Measurements from ENCODE around the gene GPATCH2L.

Gene GPATCH2L

DNA sequence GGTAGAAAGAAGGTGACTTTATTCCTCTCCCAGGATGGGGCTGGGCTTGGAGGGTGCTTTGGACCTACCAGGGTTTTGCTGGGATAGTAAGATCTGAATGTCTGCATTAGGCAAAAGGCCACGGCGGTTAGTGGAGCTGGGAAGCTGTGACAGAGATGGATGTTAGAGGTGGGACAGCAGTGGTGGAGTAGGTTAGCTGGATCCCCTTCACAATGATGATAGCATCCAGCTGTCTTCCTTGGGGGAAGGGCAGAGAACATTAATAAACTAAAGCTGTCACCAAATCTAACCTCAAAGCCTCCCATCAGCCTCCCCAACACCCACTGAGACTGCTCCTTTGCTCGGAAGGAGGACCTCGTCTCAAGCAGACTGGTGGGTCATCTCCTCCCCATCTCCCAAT is 104.8 kb downstream of the GPATCH2L start:
- TF ChIP-seq, protein P1, sequence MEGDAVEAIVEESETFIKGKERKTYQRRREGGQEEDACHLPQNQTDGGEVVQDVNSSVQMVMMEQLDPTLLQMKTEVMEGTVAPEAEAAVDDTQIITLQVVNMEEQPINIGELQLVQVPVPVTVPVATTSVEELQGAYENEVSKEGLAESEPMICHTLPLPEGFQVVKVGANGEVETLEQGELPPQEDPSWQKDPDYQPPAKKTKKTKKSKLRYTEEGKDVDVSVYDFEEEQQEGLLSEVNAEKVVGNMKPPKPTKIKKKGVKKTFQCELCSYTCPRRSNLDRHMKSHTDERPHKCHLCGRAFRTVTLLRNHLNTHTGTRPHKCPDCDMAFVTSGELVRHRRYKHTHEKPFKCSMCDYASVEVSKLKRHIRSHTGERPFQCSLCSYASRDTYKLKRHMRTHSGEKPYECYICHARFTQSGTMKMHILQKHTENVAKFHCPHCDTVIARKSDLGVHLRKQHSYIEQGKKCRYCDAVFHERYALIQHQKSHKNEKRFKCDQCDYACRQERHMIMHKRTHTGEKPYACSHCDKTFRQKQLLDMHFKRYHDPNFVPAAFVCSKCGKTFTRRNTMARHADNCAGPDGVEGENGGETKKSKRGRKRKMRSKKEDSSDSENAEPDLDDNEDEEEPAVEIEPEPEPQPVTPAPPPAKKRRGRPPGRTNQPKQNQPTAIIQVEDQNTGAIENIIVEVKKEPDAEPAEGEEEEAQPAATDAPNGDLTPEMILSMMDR (IDR thresholded peaks at IDR 0.05; ENCODE audit: insufficient read depth, missing control alignments), result no peak
- FAIRE-seq (no peak), DNase-seq (ENCODE audit: insufficient read length, low spot score) (no peak)

GRCh38 chr14:76257111-76257803 is 105.5 kb downstream of the GPATCH2L start:
- FAIRE-seq (no peak), DNase-seq (ENCODE audit: insufficient read length, low spot score) (no peak)
- TF ChIP-seq, protein P1 (IDR thresholded peaks at IDR 0.05; ENCODE audit: insufficient read depth, missing control alignments), result no peak

GRCh38 chr14:76257842-76258397 is 106.2 kb downstream of the GPATCH2L start:
- DNase-seq (ENCODE audit: insufficient read length, low spot score) (no peak), FAIRE-seq (no peak)
- TF ChIP-seq, protein P1 (IDR thresholded peaks at IDR 0.05; ENCODE audit: insufficient read depth, missing control alignments), result no peak

- TF ChIP-seq, protein P1 (IDR thresholded peaks at IDR 0.05; ENCODE audit: insufficient read depth, missing control alignments), result no peak
- no peak for FAIRE-seq
Observed at GRCh38 chr14:76259029-76259735, 107.5 kb downstream of the GPATCH2L start.

GRCh38 chr14:76260749-76261148 is 109.0 kb downstream of the GPATCH2L start:
- DNase-seq (ENCODE audit: insufficient read length, low spot score) (no peak), FAIRE-seq (no peak)
- TF ChIP-seq, protein P1 (IDR thresholded peaks at IDR 0.05; ENCODE audit: insufficient read depth, missing control alignments), result no peak

More at GRCh38 chr14:76259029-76259735, 107.5 kb downstream of the GPATCH2L start:
- DNase-seq (ENCODE audit: insufficient read length, low spot score), result no peak

DNA sequence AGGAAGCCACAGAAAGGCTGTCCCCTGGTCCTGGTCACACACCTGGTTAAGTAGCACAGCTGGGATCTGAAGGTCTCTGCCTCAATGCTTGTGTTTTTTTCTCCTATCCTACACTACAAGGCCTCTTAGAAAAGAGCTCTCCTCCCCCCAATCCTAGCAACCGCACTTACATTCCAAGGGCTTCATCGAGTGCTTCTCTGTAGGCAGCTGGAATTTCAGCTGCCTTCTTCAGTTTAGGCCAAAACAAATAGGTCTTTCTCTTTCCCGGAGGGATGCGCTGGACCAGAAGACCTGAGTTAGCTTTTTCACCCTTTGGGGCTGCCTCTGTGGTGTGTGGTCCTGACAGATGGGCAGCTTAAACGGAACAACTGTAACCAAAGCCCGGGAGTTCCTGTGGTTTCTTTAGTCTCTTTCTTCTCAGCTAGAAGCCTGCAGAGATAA is 109.7 kb downstream of the GPATCH2L start:
- DNase-seq (ENCODE audit: insufficient read length, low spot score) (no peak), FAIRE-seq (no peak)
- TF ChIP-seq, protein P1 (IDR thresholded peaks at IDR 0.05; ENCODE audit: insufficient read depth, missing control alignments), result no peak
